Muscle layer of duodenum (tissue), 2 donors: Measurements from ENCODE around the gene BBS9.

Source experiments
- H3K27ac ChIP-seq: one replicate; pipeline ENCODE4 v1.7.0; 2013; ENCODE audit warnings: mild to moderate bottlenecking, low read length
- H3K27me3 ChIP-seq: one replicate; pipeline ENCODE4 v1.7.0; 2013; ENCODE audit warnings: low read depth, mild to moderate bottlenecking, control low read depth, low read length
- H3K36me3 ChIP-seq, 2 donors: one replicate each; pipeline ENCODE4 v1.7.0; 2013; ENCODE audit warnings: low read length in 2 of 2, control low read depth in 1 of 2, mild to moderate bottlenecking in 1 of 2; ENCODE audit not compliant: insufficient read depth in 2 of 2, control insufficient read depth in 1 of 2
- H3K4me1 ChIP-seq, 2 donors: one replicate each; pipeline ENCODE4 v1.7.0; 2013; ENCODE audit warnings: low read length in 2 of 2, mild to moderate bottlenecking in 2 of 2, control low read depth in 1 of 2, moderate library complexity in 1 of 2; ENCODE audit not compliant: insufficient read depth in 2 of 2, control insufficient read depth in 1 of 2
- H3K4me3 ChIP-seq, 2 donors: one replicate each; pipeline ENCODE4 v1.7.0; 2013; ENCODE audit warnings: low read length in 2 of 2, low read depth in 1 of 2, mild to moderate bottlenecking in 1 of 2
- H3K9me3 ChIP-seq, 2 donors: one replicate each; pipeline ENCODE4 v1.7.0; 2013; ENCODE audit warnings: low read length in 2 of 2, control low read depth in 1 of 2, mild to moderate bottlenecking in 1 of 2; ENCODE audit not compliant: control insufficient read depth in 1 of 2
- donor health status: healthy.

BBS9 gene

DNA sequence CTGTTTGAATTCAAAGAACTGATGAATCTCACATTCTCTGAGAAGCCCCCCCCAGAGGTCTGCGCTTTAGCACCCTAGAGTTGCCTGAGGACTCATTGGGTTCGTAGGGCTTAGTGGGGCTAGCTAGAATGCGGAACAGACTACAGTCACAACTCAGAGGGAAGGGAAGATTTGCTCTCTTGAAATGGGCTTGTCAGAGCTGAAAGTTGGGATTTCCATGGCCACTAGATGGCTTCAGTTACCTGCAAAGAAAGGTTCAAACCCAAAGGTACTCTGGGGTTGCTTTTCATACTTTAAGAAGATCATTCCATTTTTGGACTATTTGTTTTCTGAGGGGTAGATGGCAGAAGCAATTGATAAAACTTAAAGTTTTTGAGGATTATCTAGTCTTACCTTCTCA lies 205.0 kb downstream of the BBS9 start:
- Histone ChIP-seq H3K36me3 (no peaks in the 10 kb centered on the region), H3K27me3 (no peaks in the 10 kb centered on the region), H3K27ac (no peak overlapping the region), H3K4me3 (no peak overlapping the region), H3K9me3 (no peaks in the 10 kb centered on the region), H3K4me1 (no peaks in the 10 kb centered on the region)

DNA sequence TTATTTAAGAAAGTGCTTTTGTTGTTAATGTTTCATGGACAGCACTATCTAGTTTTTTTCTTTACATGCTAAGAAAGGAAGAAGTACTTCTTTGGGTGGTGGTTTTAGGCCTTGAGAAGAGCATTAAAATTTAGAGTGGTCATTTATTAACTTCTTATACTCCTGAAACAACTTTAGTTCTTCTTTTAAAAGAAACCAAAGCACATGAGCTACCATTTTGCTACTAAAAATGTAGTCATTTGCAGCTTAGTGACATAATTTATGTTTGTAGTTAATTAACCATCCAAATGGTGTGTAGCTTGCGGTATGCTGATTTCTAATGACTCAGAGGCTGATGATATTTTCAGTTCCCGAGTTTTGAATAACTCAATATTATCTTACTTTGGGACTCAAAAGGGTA lies 207.5 kb downstream of the BBS9 start:
- Histone ChIP-seq H3K4me1 (no peaks in the 10 kb centered on the region), H3K36me3 (no peaks in the 10 kb centered on the region), H3K4me3 (no peak overlapping the region), H3K27me3 (no peaks in the 10 kb centered on the region), H3K27ac (no peak overlapping the region), H3K9me3 (no peaks in the 10 kb centered on the region)

DNA sequence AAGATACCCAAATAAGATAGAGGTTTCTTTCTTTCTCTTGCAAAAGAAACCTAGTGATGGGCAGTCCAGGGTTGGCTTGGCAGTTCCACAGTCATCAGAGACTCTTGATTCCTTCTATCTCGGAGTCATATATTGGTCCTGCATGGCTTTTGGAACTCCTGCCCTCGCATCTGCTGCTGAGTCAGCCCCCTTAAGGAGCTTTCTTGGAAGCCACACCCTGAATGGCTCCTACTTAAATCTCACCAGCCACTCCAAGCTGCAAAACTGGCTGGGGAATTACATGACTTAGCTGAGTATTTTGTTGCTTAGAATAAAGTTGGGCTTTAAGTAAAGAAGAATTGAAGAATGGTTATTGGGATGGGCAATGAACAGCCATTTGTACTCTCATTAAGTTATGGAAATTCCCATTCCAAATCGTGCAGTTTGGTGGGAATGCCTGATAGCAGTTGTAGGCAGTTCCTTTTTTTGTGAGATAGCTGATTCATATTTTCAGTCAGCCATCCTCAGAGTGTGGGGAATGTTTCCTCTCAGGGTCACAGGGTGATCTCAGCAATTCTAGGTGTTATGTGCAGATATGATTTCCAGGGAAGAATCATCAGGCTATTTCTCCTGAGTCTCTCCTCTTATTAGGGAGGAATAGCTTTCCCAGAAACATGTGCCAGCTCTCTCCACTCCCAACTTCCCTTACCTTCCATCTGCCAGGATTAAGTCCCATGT lies 209.9 kb downstream of the BBS9 start:
- H3K36me3 ChIP-seq, result no peaks in the 10 kb centered on the region
- no peak overlapping the region for H3K27ac ChIP-seq
- no peak overlapping the region for H3K4me3 ChIP-seq
- no peaks in the 10 kb centered on the region for H3K27me3 ChIP-seq
- H3K9me3 ChIP-seq, result no peaks in the 10 kb centered on the region
- H3K4me1 ChIP-seq, result no peaks in the 10 kb centered on the region

DNA sequence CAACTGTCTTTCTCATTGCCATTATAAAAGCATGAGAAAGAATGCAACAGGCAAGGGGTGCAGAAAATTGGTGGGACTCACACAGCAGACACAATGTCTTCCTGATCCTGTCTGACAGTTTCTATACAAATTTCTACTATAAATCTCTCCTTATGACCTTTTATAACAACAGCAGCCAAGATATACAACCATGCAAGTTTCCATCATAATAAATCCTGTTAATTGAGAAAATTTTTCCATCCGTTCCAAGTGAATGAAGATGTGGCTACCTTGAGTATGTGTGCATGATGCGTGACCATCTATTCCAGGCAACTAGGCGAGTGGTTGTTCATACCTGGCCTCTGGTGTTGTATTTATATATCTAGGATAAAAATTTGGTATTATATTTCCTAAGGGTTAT lies 216.7 kb downstream of the BBS9 start:
- H3K4me1 ChIP-seq, result no peaks in the 10 kb centered on the region

DNA sequence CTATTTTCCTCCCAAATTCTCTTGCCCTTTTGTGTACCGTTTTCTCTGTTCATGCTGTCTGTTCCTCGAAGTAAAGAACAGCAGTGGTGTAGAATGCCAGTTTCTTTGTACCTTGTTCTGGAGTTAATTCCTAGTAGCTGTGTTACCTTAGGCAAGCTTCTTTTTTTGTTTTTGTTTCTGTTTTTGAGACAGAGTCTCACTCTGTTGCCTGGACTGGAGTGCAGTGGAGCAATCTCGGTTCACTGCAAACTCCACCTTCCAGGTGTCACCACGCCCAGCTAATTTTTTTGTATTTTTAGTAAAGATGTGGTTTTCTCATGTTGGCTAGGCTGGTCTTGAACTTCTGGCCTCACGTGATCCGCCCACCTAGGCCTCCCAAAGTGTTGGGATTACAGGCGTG lies 221.2 kb downstream of the BBS9 start:
- Histone ChIP-seq H3K4me3 (no peak overlapping the region), H3K36me3 (peaks cover 0 to 13% of the 10 kb centered on the region in 2 donors), H3K9me3 (no peaks in the 10 kb centered on the region), H3K4me1 (peaks cover 0 to 5% of the 10 kb centered on the region in 2 donors), H3K27ac (no peak overlapping the region), H3K27me3 (no peaks in the 10 kb centered on the region)

More for the DNA sequence above, 216.7 kb downstream of the BBS9 start:
- peaks cover 0 to 18% of the 10 kb centered on the region in 2 donors for H3K36me3 ChIP-seq
- H3K27me3 ChIP-seq, result no peaks in the 10 kb centered on the region
- no peaks in the 10 kb centered on the region for H3K9me3 ChIP-seq
- H3K4me3 ChIP-seq, result no peak overlapping the region
- H3K27ac ChIP-seq, result no peak overlapping the region

DNA sequence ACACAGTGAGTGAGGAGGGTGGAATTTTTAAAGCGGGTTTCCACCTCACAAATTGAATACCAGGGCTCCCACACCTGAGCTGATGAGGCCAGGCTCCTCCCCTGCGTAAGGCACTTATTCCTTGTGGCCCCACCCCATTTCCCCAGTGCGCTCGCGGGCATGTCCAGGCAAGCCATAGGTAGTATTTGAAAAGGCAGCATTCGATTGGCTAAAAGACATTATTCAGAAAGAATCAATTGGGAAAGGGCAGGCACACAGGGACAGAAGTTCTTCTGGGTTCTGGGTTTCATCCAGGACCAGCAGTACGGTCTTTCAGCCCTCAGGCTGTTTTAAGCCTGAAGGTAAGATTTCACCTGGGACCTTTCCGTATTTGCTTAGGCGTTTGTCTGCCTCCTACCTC lies 222.3 kb downstream of the BBS9 start:
- Histone ChIP-seq H3K36me3 (peaks cover 0 to 8% of the 10 kb centered on the region in 2 donors), H3K9me3 (no peaks in the 10 kb centered on the region), H3K27me3 (no peaks in the 10 kb centered on the region), H3K27ac (no peak overlapping the region), H3K4me3 (no peak overlapping the region), H3K4me1 (peaks cover 0 to 5% of the 10 kb centered on the region in 2 donors)

DNA sequence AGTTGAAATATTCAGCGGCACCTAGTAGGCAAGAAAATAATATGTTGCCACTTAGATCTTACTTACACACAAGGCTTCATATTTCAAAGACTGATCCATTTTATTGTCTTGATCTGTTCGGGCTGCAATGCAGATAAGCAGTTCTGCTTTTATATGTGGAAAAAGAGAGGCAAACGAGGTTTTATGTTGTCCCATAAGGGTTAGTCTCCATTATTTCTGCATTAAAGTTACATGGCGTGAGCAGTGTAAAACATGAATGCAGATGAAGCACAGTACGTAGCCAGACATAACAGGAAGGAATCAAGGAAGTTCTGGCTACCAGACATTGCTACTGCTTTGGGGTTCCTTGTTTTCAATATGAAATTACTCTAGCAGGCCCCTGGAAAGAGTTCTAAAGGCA lies 224.8 kb downstream of the BBS9 start:
- Histone ChIP-seq H3K9me3 (no peaks in the 10 kb centered on the region), H3K27me3 (no peaks in the 10 kb centered on the region), H3K4me3 (no peak overlapping the region), H3K27ac (no peak overlapping the region), H3K36me3 (peaks cover 0 to 4% of the 10 kb centered on the region in 2 donors), H3K4me1 (peaks cover 0 to 5% of the 10 kb centered on the region in 2 donors)

DNA sequence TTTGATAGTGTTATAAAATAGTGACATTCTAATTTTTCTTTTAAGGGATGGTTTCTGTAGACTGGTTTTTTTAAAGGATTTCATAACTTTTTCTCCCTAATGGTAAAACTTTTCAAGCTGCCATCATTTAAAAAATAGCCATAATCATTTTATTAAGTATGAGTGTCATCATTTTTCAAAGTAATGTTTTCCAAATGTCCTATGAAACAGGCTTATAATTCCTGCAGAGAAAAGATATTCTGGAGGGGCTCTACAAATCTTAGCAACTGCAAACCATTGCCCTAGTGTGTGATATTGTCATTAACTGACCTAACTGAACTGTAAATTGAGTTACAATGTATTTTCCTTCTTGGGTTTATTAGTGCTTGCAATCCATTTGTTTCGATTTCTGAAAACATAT lies 226.0 kb downstream of the BBS9 start:
- Histone ChIP-seq H3K9me3 (no peaks in the 10 kb centered on the region), H3K36me3 (no peaks in the 10 kb centered on the region), H3K4me1 (peaks cover 0 to 5% of the 10 kb centered on the region in 2 donors), H3K27ac (no peak overlapping the region), H3K27me3 (no peaks in the 10 kb centered on the region), H3K4me3 (no peak overlapping the region)

DNA sequence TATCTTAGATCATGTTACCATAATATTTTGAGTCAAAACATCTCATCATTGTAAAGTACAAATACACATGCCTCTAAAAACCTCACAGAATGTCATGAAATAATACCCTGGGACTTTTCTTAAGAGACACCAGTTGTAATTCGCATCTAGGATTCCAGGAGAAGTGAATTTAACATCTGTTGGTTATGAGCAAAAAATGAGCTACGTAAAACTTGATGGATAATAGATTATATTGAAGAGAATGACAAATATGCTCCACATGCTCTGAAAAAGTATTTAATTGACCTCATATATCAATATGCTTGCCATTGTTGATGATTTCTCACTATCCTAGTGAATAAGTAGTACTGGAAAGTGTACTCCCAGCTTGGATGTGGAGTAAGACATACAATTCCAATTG lies 227.0 kb downstream of the BBS9 start:
- no peaks in the 10 kb centered on the region for H3K36me3 ChIP-seq
- H3K27ac ChIP-seq, result no peak overlapping the region
- H3K4me1 ChIP-seq, result peaks cover 0 to 5% of the 10 kb centered on the region in 2 donors
- no peak overlapping the region for H3K4me3 ChIP-seq
- H3K27me3 ChIP-seq, result no peaks in the 10 kb centered on the region
- H3K9me3 ChIP-seq, result no peaks in the 10 kb centered on the region

DNA sequence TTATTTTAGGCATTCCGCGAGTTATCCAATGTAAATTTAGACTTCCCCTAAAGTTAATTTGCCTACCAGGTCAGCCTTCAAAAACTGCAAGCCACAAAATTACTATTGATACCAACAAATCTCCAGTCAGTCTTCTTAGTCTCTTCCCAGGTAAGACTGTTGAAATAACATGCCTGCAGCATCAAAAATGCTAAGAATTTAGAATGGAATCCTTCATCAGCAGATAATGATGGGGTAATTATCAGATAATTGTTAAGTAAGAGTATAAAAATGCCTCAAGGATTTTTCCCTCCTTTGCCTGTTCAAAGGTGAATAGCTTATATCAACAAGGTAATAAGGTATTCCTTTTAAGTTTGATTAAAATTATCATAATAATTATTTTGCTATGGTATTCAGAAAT lies 228.5 kb downstream of the BBS9 start:
- Histone ChIP-seq H3K36me3 (no peaks in the 10 kb centered on the region), H3K27ac (no peak overlapping the region), H3K4me3 (no peak overlapping the region), H3K9me3 (no peaks in the 10 kb centered on the region), H3K27me3 (no peaks in the 10 kb centered on the region), H3K4me1 (peaks cover 0 to 5% of the 10 kb centered on the region in 2 donors)

DNA sequence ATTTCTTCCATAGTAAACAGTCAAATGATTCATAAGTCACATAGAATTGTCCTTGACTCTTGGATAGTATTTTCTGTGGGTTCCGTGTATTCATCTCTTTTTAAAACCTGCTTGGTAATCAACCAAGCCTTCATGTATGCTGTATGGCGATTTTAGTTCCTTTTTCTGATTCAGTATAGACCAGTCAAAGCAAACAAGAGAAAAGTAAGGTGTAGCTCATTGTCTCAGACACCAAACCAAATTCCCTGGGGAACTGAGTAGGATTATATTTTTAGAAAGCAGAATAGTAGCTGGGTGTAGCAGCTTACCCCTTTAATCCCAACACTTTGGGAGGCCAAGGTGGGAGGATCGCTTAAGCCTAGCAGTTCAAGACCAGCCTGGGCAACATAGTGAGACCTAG lies 240.5 kb downstream of the BBS9 start:
- H3K27me3 ChIP-seq, result no peaks in the 10 kb centered on the region
- no peak overlapping the region for H3K27ac ChIP-seq
- H3K4me3 ChIP-seq, result no peak overlapping the region
- H3K4me1 ChIP-seq, result no peaks in the 10 kb centered on the region
- H3K9me3 ChIP-seq, result no peaks in the 10 kb centered on the region
- peaks cover 0 to 22% of the 10 kb centered on the region in 2 donors for H3K36me3 ChIP-seq

DNA sequence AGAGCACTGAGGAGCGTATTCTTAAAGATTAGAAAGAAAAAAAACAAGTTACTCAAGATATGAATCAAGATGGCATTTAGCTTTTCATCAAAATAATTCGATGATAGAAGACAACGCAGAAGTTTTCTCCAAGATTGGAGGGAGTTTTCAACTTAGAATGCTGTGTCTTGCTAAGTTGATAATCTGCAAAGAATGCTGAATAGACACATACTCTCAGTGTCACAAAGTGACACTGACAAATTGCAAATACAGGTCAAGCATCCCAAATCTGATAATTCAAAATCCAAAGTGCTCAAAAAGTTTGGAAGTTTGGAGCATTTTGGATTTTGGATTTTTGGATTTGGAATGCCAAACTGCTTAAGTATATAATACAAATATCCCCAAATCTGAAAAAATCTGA lies 243.8 kb downstream of the BBS9 start:
- Histone ChIP-seq H3K27ac (no peak overlapping the region), H3K4me3 (no peak overlapping the region), H3K9me3 (no peaks in the 10 kb centered on the region), H3K36me3 (peaks cover 0 to 9% of the 10 kb centered on the region in 2 donors), H3K27me3 (no peaks in the 10 kb centered on the region), H3K4me1 (no peaks in the 10 kb centered on the region)
